ENCODE data around the gene LRGUK. TPM values are rescaled to one million over a fixed set of nuclear protein-coding genes. Genes with fewer than 3 reads are reported as not detected.

The LRGUK gene
- polyA plus RNA-seq, 1 experiment = not detected

- ChIA-PET CTCF (no interaction called here), POLR2A (no interaction called here)
- TF ChIP-seq CTCF (IDR thresholded peaks at IDR 0.05; ENCODE audit: insufficient read depth, low read depth, low read length) = no peak
- Histone ChIP-seq H3K36me3 (ENCODE audit: control insufficient read depth, insufficient read depth, low read length) (no peaks in the 10 kb centered on the region), H3K4me3 (ENCODE audit: low read depth, low read length) (no peak overlapping the region), H3K27me3 (ENCODE audit: control insufficient read depth, insufficient read depth, low read length) (no peaks in the 10 kb centered on the region)
- no peak for DNase-seq (ENCODE audit: low read depth)
Measured at GRCh38 chr7:134182078-134182477, 54.9 kb downstream of the LRGUK start.

- ChIA-PET CTCF (no interaction called here), POLR2A (no interaction called here)
- Histone ChIP-seq H3K4me3 (ENCODE audit: low read depth, low read length) (no peak overlapping the region), H3K36me3 (ENCODE audit: control insufficient read depth, insufficient read depth, low read length) (no peaks in the 10 kb centered on the region), H3K27me3 (ENCODE audit: control insufficient read depth, insufficient read depth, low read length) (no peaks in the 10 kb centered on the region)
- no peak for DNase-seq (ENCODE audit: low read depth)
- no peak for TF ChIP-seq CTCF (IDR thresholded peaks at IDR 0.05; ENCODE audit: insufficient read depth, low read depth, low read length)
Measured at GRCh38 chr7:134184767-134185166, 57.6 kb downstream of the LRGUK start.

GRCh38 chr7:134186027-134186426 is 58.9 kb downstream of the LRGUK start:
- POLR2A ChIA-PET = no interaction called here
- Histone ChIP-seq H3K4me3 (ENCODE audit: low read depth, low read length) (no peak overlapping the region), H3K36me3 (ENCODE audit: control insufficient read depth, insufficient read depth, low read length) (no peaks in the 10 kb centered on the region), H3K27me3 (ENCODE audit: control insufficient read depth, insufficient read depth, low read length) (no peaks in the 10 kb centered on the region)
- CTCF ChIA-PET = interaction anchor here (0.6 to 0.8 kb wide), 3 partner anchors 14 to 182 kb away, joined by 3 read pairs; no protein-coding TSS in a partner anchor
- peak; percentile 10 for DNase-seq (ENCODE audit: low read depth)
- no peak for TF ChIP-seq CTCF (IDR thresholded peaks at IDR 0.05; ENCODE audit: insufficient read depth, low read depth, low read length)

- DNase-seq (ENCODE audit: low read depth) = no peak
- ChIA-PET POLR2A (no interaction called here), CTCF (interaction anchor here (0.7 kb wide), 1 partner anchor 15 kb away, joined by 3 read pairs; no protein-coding TSS in a partner anchor)
- no peak overlapping the region for H3K4me3 ChIP-seq (ENCODE audit: low read depth, low read length)
- TF ChIP-seq CTCF (IDR thresholded peaks at IDR 0.05; ENCODE audit: insufficient read depth, low read depth, low read length) = no peak
- H3K27me3 ChIP-seq (ENCODE audit: control insufficient read depth, insufficient read depth, low read length) = no peaks in the 10 kb centered on the region
- H3K36me3 ChIP-seq (ENCODE audit: control insufficient read depth, insufficient read depth, low read length) = no peaks in the 10 kb centered on the region
Measured at GRCh38 chr7:134186801-134187200, 59.7 kb downstream of the LRGUK start.

- CTCF ChIA-PET = no interaction called here
- POLR2A ChIA-PET = no interaction called here
- no peak for DNase-seq (ENCODE audit: low read depth)
Measured at GRCh38 chr7:134187893-134188292, 60.8 kb downstream of the LRGUK start.

More at GRCh38 chr7:134187893-134188292, 60.8 kb downstream of the LRGUK start:
- H3K4me3 ChIP-seq (ENCODE audit: low read depth, low read length) = no peak overlapping the region
- no peaks in the 10 kb centered on the region for H3K36me3 ChIP-seq (ENCODE audit: control insufficient read depth, insufficient read depth, low read length)
- TF ChIP-seq CTCF (IDR thresholded peaks at IDR 0.05; ENCODE audit: insufficient read depth, low read depth, low read length) = no peak
- no peaks in the 10 kb centered on the region for H3K27me3 ChIP-seq (ENCODE audit: control insufficient read depth, insufficient read depth, low read length)
